ENCODE data around the gene SIAH3.

The SIAH3 gene

DNA sequence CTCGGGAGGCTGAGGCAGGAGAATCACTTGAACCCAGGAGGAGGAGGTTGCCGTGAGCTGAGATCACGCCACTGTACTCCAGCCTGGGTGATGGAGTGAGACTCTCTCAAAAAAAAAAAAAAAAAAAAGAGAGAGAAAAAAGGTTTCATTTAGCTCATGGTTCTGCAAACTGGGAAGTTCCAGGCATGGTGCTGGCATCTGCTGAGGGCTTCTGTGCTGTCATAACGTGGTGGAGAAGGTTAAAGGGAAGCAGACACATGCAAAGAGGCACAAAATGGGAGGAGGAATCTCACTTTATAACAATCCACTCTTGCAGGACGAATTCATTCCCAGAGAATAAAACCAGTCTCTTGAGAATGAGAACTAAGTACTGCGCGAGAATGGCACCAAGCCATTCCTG is 34.9 kb upstream of the SIAH3 start:
- H3K79me2 ChIP-seq (ENCODE audit: control insufficient read depth, low read length) = no peaks in the 10 kb centered on the region
- peaks cover 4% of the 10 kb centered on the region; the same call in 1 of the 2 replicates for H3K27me3 ChIP-seq (ENCODE audit: control insufficient read depth, low read length)
- no peaks in the 10 kb centered on the region for H3F3A ChIP-seq (ENCODE audit: control insufficient read depth, insufficient read depth)
- no peak overlapping the region for H3K4me3 ChIP-seq (ENCODE audit: low read length)
- no peaks in the 10 kb centered on the region for H3K9me3 ChIP-seq (ENCODE audit: control insufficient read depth, insufficient read depth, low read length)
- H3K4me1 ChIP-seq (ENCODE audit: control insufficient read depth, low read length) = no peaks in the 10 kb centered on the region
- H3K9me2 ChIP-seq (replicated peaks; ENCODE audit: control insufficient read depth, low read length) = no peaks in the 10 kb centered on the region
- H3K36me3 ChIP-seq (ENCODE audit: control insufficient read depth, low read length) = no peaks in the 10 kb centered on the region
- TF ChIP-seq EZH2phosphoT487 (IDR thresholded peaks at IDR 0.05; ENCODE audit: borderline replicate concordance, low read length) = no peak
- TF ChIP-seq, protein P1, sequence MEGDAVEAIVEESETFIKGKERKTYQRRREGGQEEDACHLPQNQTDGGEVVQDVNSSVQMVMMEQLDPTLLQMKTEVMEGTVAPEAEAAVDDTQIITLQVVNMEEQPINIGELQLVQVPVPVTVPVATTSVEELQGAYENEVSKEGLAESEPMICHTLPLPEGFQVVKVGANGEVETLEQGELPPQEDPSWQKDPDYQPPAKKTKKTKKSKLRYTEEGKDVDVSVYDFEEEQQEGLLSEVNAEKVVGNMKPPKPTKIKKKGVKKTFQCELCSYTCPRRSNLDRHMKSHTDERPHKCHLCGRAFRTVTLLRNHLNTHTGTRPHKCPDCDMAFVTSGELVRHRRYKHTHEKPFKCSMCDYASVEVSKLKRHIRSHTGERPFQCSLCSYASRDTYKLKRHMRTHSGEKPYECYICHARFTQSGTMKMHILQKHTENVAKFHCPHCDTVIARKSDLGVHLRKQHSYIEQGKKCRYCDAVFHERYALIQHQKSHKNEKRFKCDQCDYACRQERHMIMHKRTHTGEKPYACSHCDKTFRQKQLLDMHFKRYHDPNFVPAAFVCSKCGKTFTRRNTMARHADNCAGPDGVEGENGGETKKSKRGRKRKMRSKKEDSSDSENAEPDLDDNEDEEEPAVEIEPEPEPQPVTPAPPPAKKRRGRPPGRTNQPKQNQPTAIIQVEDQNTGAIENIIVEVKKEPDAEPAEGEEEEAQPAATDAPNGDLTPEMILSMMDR (IDR thresholded peaks at IDR 0.05; ENCODE audit: low read depth, low read length, poor library complexity, severe bottlenecking) = no peak
- no peak overlapping the region for H3K4me2 ChIP-seq (ENCODE audit: low read length)
- H4K20me1 ChIP-seq (ENCODE audit: control insufficient read depth, insufficient read depth, low read depth, low read length) = no peaks in the 10 kb centered on the region
- H3K27ac ChIP-seq (ENCODE audit: low read depth, low read length) = no peak overlapping the region

DNA sequence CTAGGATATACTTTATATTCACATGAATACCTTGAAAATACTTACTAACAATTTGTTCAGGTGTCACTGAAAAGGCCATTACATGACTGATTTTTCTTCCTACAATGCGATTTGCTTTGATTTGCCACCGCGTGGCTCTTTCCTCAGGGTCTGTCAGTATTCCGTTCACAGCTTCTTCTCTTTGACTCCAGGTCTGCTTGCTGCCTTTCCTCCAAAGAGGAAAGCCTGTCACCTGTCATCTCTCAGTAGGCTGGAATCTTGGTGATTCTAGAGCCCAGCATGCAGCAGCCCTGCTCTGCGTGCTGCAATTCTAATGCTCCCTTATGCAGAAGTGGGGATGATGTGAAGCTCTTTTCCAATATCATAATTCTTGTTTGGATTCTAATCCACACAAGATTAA is 33.6 kb upstream of the SIAH3 start:
- Histone ChIP-seq H3K79me2 (ENCODE audit: control insufficient read depth, low read length) (no peaks in the 10 kb centered on the region), H4K20me1 (ENCODE audit: control insufficient read depth, insufficient read depth, low read depth, low read length) (no peaks in the 10 kb centered on the region), H3K27me3 (ENCODE audit: control insufficient read depth, low read length) (peaks cover 4% of the 10 kb centered on the region; the same call in 1 of the 2 replicates), H3F3A (ENCODE audit: control insufficient read depth, insufficient read depth) (no peaks in the 10 kb centered on the region), H3K36me3 (ENCODE audit: control insufficient read depth, low read length) (no peaks in the 10 kb centered on the region), H3K4me2 (ENCODE audit: low read length) (no peak overlapping the region), H3K4me1 (ENCODE audit: control insufficient read depth, low read length) (no peaks in the 10 kb centered on the region), H3K9me2 (replicated peaks; ENCODE audit: control insufficient read depth, low read length) (no peaks in the 10 kb centered on the region), H3K9me3 (ENCODE audit: control insufficient read depth, insufficient read depth, low read length) (no peaks in the 10 kb centered on the region), H3K4me3 (ENCODE audit: low read length) (no peak overlapping the region), H3K27ac (ENCODE audit: low read depth, low read length) (no peak overlapping the region)
- TF ChIP-seq, protein P1 (IDR thresholded peaks at IDR 0.05; ENCODE audit: low read depth, low read length, poor library complexity, severe bottlenecking) = no peak
- TF ChIP-seq EZH2phosphoT487 (IDR thresholded peaks at IDR 0.05; ENCODE audit: borderline replicate concordance, low read length) = no peak

DNA sequence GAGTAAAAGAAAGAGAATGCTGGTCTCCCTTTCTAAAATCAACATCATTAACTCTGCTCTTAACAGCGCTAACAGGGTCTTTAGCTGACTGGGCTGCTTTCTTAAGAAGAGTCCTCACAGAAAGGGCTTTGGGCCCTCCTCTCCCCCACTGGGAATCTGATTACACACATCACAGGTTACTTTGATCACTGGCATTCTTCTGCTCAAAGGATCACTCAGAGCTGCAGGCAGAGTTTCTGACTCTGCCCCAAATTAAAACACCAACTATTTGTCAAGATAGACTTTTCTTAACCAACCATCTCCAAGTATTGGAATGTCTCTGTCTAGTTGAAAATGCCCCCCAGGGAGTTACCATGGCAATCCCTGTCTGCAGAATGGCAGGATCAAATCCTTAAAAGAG is 31.1 kb upstream of the SIAH3 start:
- H3K9me2 ChIP-seq (replicated peaks; ENCODE audit: control insufficient read depth, low read length) = no peaks in the 10 kb centered on the region
- no peak overlapping the region for H3K4me2 ChIP-seq (ENCODE audit: low read length)
- TF ChIP-seq, protein P1 (IDR thresholded peaks at IDR 0.05; ENCODE audit: low read depth, low read length, poor library complexity, severe bottlenecking) = no peak
- no peak for TF ChIP-seq EZH2phosphoT487 (IDR thresholded peaks at IDR 0.05; ENCODE audit: borderline replicate concordance, low read length)
- no peak overlapping the region for H3K27ac ChIP-seq (ENCODE audit: low read depth, low read length)
- no peaks in the 10 kb centered on the region for H3K36me3 ChIP-seq (ENCODE audit: control insufficient read depth, low read length)
- no peaks in the 10 kb centered on the region for H3F3A ChIP-seq (ENCODE audit: control insufficient read depth, insufficient read depth)
- H4K20me1 ChIP-seq (ENCODE audit: control insufficient read depth, insufficient read depth, low read depth, low read length) = no peaks in the 10 kb centered on the region
- H3K79me2 ChIP-seq (ENCODE audit: control insufficient read depth, low read length) = no peaks in the 10 kb centered on the region
- H3K4me1 ChIP-seq (ENCODE audit: control insufficient read depth, low read length) = no peaks in the 10 kb centered on the region
- H3K27me3 ChIP-seq (ENCODE audit: control insufficient read depth, low read length) = peaks cover 3% of the 10 kb centered on the region; the same call in 1 of the 2 replicates
- no peak overlapping the region for H3K4me3 ChIP-seq (ENCODE audit: low read length)
- no peaks in the 10 kb centered on the region for H3K9me3 ChIP-seq (ENCODE audit: control insufficient read depth, insufficient read depth, low read length)
